Cardiac muscle cell (in vitro differentiated cells and primary cell): ENCODE measurements around the gene CCL17. TPM values are rescaled to one million over a fixed set of nuclear protein-coding genes. Genes with fewer than 3 reads are reported as not detected.

Experiments
- DNase-seq, 2 donors: peaks; one replicate each; pipeline versions ENCODE4 v3.0.0 to v3.0.0-alpha.2; 2010 to 2017; ENCODE audit warnings: low read depth in 1 of 2, low spot score in 1 of 2
- H3K27ac ChIP-seq: fragments of 200-600 bp; sonication (generic); 2 replicates; pipeline ENCODE4 v1.5.1; 2016
- H3K27me3 ChIP-seq: fragments of 200-600 bp; sonication (generic); 2 replicates; pipeline ENCODE4 v1.6.0; 2016; ENCODE audit warnings: control low read depth
- H3K36me3 ChIP-seq: fragments of 200-600 bp; sonication (generic); 2 replicates; pipeline ENCODE4 v1.5.1; 2016; ENCODE audit warnings: control low read depth
- H3K4me1 ChIP-seq: fragments of 200-600 bp; sonication (generic); 2 replicates; pipeline ENCODE4 v1.8.1; 2017; ENCODE audit warnings: low read depth, mild to moderate bottlenecking, mixed run types
- H3K4me3 ChIP-seq: fragments of 200-600 bp; sonication (generic); 2 replicates; pipeline ENCODE4 v1.5.1; 2016; ENCODE audit warnings: mild to moderate bottlenecking
- H3K9me3 ChIP-seq: fragments of 200-600 bp; sonication (generic); 2 replicates; pipeline ENCODE4 v1.5.1; 2017; ENCODE audit warnings: low read depth, mild to moderate bottlenecking, control low read depth
- CTCF ChIP-seq: IDR thresholded peaks from 2 replicates; pipeline ENCODE4 v1.5.1; 2012; ENCODE audit warnings: low read depth, mild to moderate bottlenecking, low read length
- polyA plus RNA-seq: library from polyadenylated mRNA; unstranded; fragments of >200 nt; fragmentation: Nextera tagmentation; extraction: Ambion mirVana; gene quantifications from 2 replicates; pipeline ENCODE4 v1.2.1, GENCODE V29; 2016
- total RNA-seq: library from RNA; depleted of rRNA; stranded (reverse); fragments of >200 nt; gene quantifications from 2 replicates; pipeline ENCODE4 v1.2.3, GENCODE V29; 2016

CCL17 gene
- total and polyA plus RNA-seq, 2 experiments from 2014 or later: not detected

- no peaks in the 10 kb centered on the region for H3K9me3 ChIP-seq
- no peaks in the 10 kb centered on the region for H3K4me1 ChIP-seq
- H3K36me3 ChIP-seq: no peaks in the 10 kb centered on the region
- no peak overlapping the region for H3K27ac ChIP-seq
- H3K4me3 ChIP-seq: no peak overlapping the region
- no peaks in the 10 kb centered on the region for H3K27me3 ChIP-seq
- no peak for TF ChIP-seq CTCF
- DNase-seq: no peak
Observed at GRCh38 chr16:57406881-57407280, 2.3 kb downstream of the CCL17 start.

- TF ChIP-seq CTCF: no peak
- H3K27ac ChIP-seq: no peak overlapping the region
- H3K9me3 ChIP-seq: no peaks in the 10 kb centered on the region
- H3K27me3 ChIP-seq: no peaks in the 10 kb centered on the region
- H3K4me1 ChIP-seq: no peaks in the 10 kb centered on the region
- DNase-seq: no peak
- H3K4me3 ChIP-seq: no peak overlapping the region
- no peaks in the 10 kb centered on the region for H3K36me3 ChIP-seq
Observed at GRCh38 chr16:57407521-57408353, 3.2 kb downstream of the CCL17 start.

- Histone ChIP-seq H3K4me3 (no peak overlapping the region), H3K4me1 (no peaks in the 10 kb centered on the region), H3K27ac (no peak overlapping the region), H3K9me3 (no peaks in the 10 kb centered on the region), H3K36me3 (no peaks in the 10 kb centered on the region), H3K27me3 (no peaks in the 10 kb centered on the region)
- no peak for TF ChIP-seq CTCF
- DNase-seq: no peak
Observed at GRCh38 chr16:57409065-57409464, 4.5 kb downstream of the CCL17 start.

GRCh38 chr16:57409870-57410587 lies 5.5 kb downstream of the CCL17 start:
- TF ChIP-seq CTCF: no peak
- DNase-seq: peak in 1 of 2 donors; percentile 19
- H3K4me3 ChIP-seq: no peak overlapping the region
- H3K36me3 ChIP-seq: no peaks in the 10 kb centered on the region
- H3K27me3 ChIP-seq: no peaks in the 10 kb centered on the region
- H3K9me3 ChIP-seq: no peaks in the 10 kb centered on the region
- H3K27ac ChIP-seq: no peak overlapping the region
- no peaks in the 10 kb centered on the region for H3K4me1 ChIP-seq

GRCh38 chr16:57411362-57411976 lies 6.9 kb downstream of the CCL17 start:
- no peaks in the 10 kb centered on the region for H3K27me3 ChIP-seq
- no peak overlapping the region for H3K27ac ChIP-seq
- H3K4me3 ChIP-seq: no peak overlapping the region
- no peaks in the 10 kb centered on the region for H3K9me3 ChIP-seq
- H3K36me3 ChIP-seq: no peaks in the 10 kb centered on the region
- no peak for TF ChIP-seq CTCF
- no peaks in the 10 kb centered on the region for H3K4me1 ChIP-seq
- no peak for DNase-seq
